ENCODE measurements around the gene SMPD3. TPM values are rescaled to one million over a fixed set of nuclear protein-coding genes. Genes with fewer than 3 reads are reported as not detected.

SMPD3 gene
- total and polyA plus RNA-seq, 2 of the 8 experiments (the other 6 are each of a cell fraction or from before 2014, with no cell fraction given), result 0.39 to 1.3 TPM

GRCh38 chr16:68328860-68329390 lies 119.4 kb downstream of the SMPD3 start (continued):
- TF ChIP-seq, protein P1, sequence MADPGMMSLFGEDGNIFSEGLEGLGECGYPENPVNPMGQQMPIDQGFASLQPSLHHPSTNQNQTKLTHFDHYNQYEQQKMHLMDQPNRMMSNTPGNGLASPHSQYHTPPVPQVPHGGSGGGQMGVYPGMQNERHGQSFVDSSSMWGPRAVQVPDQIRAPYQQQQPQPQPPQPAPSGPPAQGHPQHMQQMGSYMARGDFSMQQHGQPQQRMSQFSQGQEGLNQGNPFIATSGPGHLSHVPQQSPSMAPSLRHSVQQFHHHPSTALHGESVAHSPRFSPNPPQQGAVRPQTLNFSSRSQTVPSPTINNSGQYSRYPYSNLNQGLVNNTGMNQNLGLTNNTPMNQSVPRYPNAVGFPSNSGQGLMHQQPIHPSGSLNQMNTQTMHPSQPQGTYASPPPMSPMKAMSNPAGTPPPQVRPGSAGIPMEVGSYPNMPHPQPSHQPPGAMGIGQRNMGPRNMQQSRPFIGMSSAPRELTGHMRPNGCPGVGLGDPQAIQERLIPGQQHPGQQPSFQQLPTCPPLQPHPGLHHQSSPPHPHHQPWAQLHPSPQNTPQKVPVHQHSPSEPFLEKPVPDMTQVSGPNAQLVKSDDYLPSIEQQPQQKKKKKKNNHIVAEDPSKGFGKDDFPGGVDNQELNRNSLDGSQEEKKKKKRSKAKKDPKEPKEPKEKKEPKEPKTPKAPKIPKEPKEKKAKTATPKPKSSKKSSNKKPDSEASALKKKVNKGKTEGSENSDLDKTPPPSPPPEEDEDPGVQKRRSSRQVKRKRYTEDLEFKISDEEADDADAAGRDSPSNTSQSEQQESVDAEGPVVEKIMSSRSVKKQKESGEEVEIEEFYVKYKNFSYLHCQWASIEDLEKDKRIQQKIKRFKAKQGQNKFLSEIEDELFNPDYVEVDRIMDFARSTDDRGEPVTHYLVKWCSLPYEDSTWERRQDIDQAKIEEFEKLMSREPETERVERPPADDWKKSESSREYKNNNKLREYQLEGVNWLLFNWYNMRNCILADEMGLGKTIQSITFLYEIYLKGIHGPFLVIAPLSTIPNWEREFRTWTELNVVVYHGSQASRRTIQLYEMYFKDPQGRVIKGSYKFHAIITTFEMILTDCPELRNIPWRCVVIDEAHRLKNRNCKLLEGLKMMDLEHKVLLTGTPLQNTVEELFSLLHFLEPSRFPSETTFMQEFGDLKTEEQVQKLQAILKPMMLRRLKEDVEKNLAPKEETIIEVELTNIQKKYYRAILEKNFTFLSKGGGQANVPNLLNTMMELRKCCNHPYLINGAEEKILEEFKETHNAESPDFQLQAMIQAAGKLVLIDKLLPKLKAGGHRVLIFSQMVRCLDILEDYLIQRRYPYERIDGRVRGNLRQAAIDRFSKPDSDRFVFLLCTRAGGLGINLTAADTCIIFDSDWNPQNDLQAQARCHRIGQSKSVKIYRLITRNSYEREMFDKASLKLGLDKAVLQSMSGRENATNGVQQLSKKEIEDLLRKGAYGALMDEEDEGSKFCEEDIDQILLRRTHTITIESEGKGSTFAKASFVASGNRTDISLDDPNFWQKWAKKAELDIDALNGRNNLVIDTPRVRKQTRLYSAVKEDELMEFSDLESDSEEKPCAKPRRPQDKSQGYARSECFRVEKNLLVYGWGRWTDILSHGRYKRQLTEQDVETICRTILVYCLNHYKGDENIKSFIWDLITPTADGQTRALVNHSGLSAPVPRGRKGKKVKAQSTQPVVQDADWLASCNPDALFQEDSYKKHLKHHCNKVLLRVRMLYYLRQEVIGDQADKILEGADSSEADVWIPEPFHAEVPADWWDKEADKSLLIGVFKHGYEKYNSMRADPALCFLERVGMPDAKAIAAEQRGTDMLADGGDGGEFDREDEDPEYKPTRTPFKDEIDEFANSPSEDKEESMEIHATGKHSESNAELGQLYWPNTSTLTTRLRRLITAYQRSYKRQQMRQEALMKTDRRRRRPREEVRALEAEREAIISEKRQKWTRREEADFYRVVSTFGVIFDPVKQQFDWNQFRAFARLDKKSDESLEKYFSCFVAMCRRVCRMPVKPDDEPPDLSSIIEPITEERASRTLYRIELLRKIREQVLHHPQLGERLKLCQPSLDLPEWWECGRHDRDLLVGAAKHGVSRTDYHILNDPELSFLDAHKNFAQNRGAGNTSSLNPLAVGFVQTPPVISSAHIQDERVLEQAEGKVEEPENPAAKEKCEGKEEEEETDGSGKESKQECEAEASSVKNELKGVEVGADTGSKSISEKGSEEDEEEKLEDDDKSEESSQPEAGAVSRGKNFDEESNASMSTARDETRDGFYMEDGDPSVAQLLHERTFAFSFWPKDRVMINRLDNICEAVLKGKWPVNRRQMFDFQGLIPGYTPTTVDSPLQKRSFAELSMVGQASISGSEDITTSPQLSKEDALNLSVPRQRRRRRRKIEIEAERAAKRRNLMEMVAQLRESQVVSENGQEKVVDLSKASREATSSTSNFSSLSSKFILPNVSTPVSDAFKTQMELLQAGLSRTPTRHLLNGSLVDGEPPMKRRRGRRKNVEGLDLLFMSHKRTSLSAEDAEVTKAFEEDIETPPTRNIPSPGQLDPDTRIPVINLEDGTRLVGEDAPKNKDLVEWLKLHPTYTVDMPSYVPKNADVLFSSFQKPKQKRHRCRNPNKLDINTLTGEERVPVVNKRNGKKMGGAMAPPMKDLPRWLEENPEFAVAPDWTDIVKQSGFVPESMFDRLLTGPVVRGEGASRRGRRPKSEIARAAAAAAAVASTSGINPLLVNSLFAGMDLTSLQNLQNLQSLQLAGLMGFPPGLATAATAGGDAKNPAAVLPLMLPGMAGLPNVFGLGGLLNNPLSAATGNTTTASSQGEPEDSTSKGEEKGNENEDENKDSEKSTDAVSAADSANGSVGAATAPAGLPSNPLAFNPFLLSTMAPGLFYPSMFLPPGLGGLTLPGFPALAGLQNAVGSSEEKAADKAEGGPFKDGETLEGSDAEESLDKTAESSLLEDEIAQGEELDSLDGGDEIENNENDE (IDR thresholded peaks at IDR 0.05; ENCODE audit: insufficient replicate concordance, low read length), result no peak
- TF ChIP-seq CHD1 (IDR thresholded peaks at IDR 0.05; ENCODE audit: low read depth, low read length) (no peak), POLR2AphosphoS5 (IDR thresholded peaks at IDR 0.05; ENCODE audit: low read depth, low read length) (no peak), MAFK (IDR thresholded peaks at IDR 0.05; ENCODE audit: low read depth, low read length) (no peak), BRCA1 (IDR thresholded peaks at IDR 0.05; ENCODE audit: low read depth, low read length) (no peak), HDAC2 (IDR thresholded peaks at IDR 0.05; ENCODE audit: borderline replicate concordance in 1 of 2, low read depth in 2 of 2, low read length in 2 of 2) (no peak), NANOG (IDR thresholded peaks at IDR 0.05; ENCODE audit: insufficient read depth, low read depth, low read length, poor library complexity, severe bottlenecking) (no peak)
- TF ChIP-seq, protein P2, sequence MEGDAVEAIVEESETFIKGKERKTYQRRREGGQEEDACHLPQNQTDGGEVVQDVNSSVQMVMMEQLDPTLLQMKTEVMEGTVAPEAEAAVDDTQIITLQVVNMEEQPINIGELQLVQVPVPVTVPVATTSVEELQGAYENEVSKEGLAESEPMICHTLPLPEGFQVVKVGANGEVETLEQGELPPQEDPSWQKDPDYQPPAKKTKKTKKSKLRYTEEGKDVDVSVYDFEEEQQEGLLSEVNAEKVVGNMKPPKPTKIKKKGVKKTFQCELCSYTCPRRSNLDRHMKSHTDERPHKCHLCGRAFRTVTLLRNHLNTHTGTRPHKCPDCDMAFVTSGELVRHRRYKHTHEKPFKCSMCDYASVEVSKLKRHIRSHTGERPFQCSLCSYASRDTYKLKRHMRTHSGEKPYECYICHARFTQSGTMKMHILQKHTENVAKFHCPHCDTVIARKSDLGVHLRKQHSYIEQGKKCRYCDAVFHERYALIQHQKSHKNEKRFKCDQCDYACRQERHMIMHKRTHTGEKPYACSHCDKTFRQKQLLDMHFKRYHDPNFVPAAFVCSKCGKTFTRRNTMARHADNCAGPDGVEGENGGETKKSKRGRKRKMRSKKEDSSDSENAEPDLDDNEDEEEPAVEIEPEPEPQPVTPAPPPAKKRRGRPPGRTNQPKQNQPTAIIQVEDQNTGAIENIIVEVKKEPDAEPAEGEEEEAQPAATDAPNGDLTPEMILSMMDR (IDR thresholded peaks at IDR 0.05; ENCODE audit: control extremely low read depth in 1 of 3, insufficient read depth in 1 of 3, low read depth in 1 of 3, low read length in 3 of 3), result no peak
